Heart left ventricle (tissue), 16 donors: ENCODE results near the gene KCTD21. TPM values are rescaled to one million over a fixed set of nuclear protein-coding genes. Genes with fewer than 3 reads are reported as not detected.
A peak's percentile ranks its signal among the peaks of the same experiment; 100 is the strongest.

Experiments used
- ATAC-seq, 4 donors: fragments of 200-7000 bp; cut with Tn5 transposase; one replicate each; pipeline ENCODE4 v1.9.1; 2020 to 2022; ENCODE audit warnings: moderate library complexity in 4 of 4, mild to moderate bottlenecking in 3 of 4, moderate number of reproducible peaks in 1 of 4
- DNase-seq, 5 donors: peaks; one replicate each; pipeline ENCODE4 v3.0.0-alpha.2; 2020
- H3K27ac ChIP-seq, 12 donors: fragments of 200-600 bp; sonication (generic) in 4 of 12; one replicate each; pipeline versions ENCODE4 v1.5.0 to v1.8.0; 2016 to 2022; ENCODE audit warnings: mild to moderate bottlenecking in 2 of 12
- H3K27me3 ChIP-seq, 9 donors: fragments of 200-600 bp; sonication (generic) in 2 of 9; one replicate each; pipeline versions ENCODE4 v1.5.1 to v1.8.0; 2016 to 2022; ENCODE audit warnings: mild to moderate bottlenecking in 3 of 9
- H3K36me3 ChIP-seq, 9 donors: fragments of 200-600 bp; sonication (generic) in 2 of 9; one replicate each; pipeline versions ENCODE4 v1.5.0 to v1.8.0; 2018 to 2022; ENCODE audit warnings: mild to moderate bottlenecking in 2 of 9
- H3K4me1 ChIP-seq, 12 donors: fragments of 200-600 bp; sonication (generic) in 4 of 12; one replicate each; pipeline versions ENCODE4 v1.5.0 to v1.8.0; 2016 to 2022; ENCODE audit warnings: mild to moderate bottlenecking in 3 of 12
- H3K4me3 ChIP-seq, 12 donors: fragments of 200-600 bp; sonication (generic) in 4 of 12; one replicate each; pipeline versions ENCODE4 v1.5.0 to v1.8.0; 2017 to 2022; ENCODE audit warnings: mild to moderate bottlenecking in 9 of 12, moderate library complexity in 4 of 12
- H3K9me3 ChIP-seq, 12 donors: fragments of 200-600 bp; sonication (generic) in 4 of 12; one replicate each; pipeline versions ENCODE4 v1.5.0 to v1.8.0; 2016 to 2022; ENCODE audit warnings: mild to moderate bottlenecking in 1 of 12
- POLR2A ChIP-seq, 2 donors: fragments of 450-650 bp; IDR thresholded peaks; one replicate each; pipeline ENCODE4 v1.6.1; 2017; ENCODE audit warnings: antibody characterized with exemption in 2 of 2, mild to moderate bottlenecking in 2 of 2, moderate library complexity in 2 of 2
- WGBS, 4 donors: extraction: QIAGEN DNeasy Blood & Tissue Kit in 2 of 4; methylation state at CpG; one replicate each; pipeline versions ENCODE4 v1.1.5 to v1.1.7; 2013 to 2018; 5-methylcytosine and 5-hydroxymethylcytosine counted together
- intact Hi-C, 10 donors: fragments of 100-400 bp; cut with DNase I; formaldehyde crosslinking; loops; one replicate each; pipeline versions ENCODE4 v1.11.1 to v1.14.2; 2022
- polyA plus RNA-seq, 2 donors: library from polyadenylated mRNA; stranded (reverse); fragments of 200-250 nt; gene quantifications; one replicate each; pipeline ENCODE4 v1.2.3, GENCODE V29; 2013
- total RNA-seq, 9 donors: library from RNA; depleted of rRNA in 2 of 9; stranded (reverse); fragments of >200 nt in 2 of 9; fragmentation: NEBNext Ultra II Directional in 3 of 9; extraction: Animal tissue kit (Norgen Biotek cat#: 25700) in 3 of 9; gene quantifications; one replicate each; pipeline versions ENCODE4 v1.1.0 to v1.2.4, GENCODE V29; 2016 to 2023
- TF ChIP-seq, protein P1 (sequence below), 12 donors: fragments of 200-600 bp; sonication (generic) in 4 of 12; IDR thresholded peaks; one replicate each; pipeline versions ENCODE4 v1.5.0 to v1.8.0; 2018 to 2022; ENCODE audit warnings: antibody characterized with exemption in 12 of 12, mild to moderate bottlenecking in 5 of 12
- donor health status: ischemic (EF 13 %, LVEDD 7.1; RV severe dilation, severe dysfunction).
- donor health status: healthy with polysubstance abuse.
- donor health status: DM: no; HTN: yes; CAD: no.
- donor health status: DM: no; HTN: no; CAD: no.
- donor health status: ischemic (EF 25% LVEDD 6.9; RV normal size, moderate dysfunction).
- donor health status: ischemic (EF 25% LVEDD 5.7; RV mildly dilated, moderate dysfunction).
- donor health status: healthy.
- donor health status: DM: yes; HTN: yes; CAD: no.
- donor health status: ischemic (EF 35%, LVEDD 5.7; RV mildly dilated, moderate dysfunction).
- donor health status: nonischemic (EF 11% LVEDD 7.7; RV severe dilation, severe dysfunction).
- donor health status: DM: yes; HTN: yes; CAD: no.
- donor health status: PGD.
- donor health status: ischemic (EF 29% LVEDD 5.4; RV normal size, mild dysfunction).
- donor health status: nonischemic (EF 23%, LVEDD 6.1; RV moderate dilation, normal function).

Gene KCTD21
- total and polyA plus RNA-seq, 11 donors = 3.4 to 10.9 (median 7.2) TPM

DNA sequence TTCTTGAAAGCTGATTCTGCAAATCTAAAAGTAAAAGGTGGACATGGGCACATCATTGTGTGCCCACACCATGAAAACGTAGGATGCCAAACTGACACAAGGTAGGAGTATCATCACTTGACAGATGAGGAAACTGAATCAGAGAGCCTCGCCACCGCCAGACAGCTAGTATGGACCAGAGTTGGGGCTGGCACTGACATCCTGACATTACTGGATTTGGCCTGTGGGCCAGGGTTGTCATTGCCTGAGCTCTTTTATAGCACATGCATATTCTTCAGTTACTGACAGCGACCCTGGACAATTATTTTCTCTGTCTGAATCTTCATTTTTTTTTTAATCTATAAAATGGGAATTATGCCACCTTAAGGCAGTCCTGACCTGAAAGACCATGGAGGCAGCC lies 16.8 kb upstream of the KCTD21 start:
- intact Hi-C loops = no loop called here
- H3K36me3 ChIP-seq = peaks cover 0 to 78% (median 39%) of the 10 kb centered on the region in 9 donors

DNA sequence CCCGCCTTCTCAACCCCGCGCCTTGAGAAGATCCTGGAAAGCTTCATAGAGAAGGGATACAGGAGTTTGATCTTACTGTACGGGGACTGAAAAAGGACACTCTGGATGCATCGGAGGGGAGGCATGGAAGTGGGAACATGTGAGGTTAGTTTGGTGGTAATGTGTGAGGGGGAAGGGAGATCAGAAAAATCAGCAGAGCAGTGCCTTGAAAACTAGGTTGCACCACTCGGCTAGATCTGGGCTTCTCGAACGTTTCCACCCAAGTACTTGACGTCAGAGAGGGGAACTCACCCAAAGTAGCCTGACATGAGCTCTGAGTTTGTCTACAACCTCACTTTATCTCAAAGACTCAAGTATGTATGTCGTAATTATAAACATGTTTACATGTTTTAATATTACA lies 14.8 kb upstream of the KCTD21 start:
- ATAC-seq (no peak), DNase-seq (no peak)
- H3K27me3 ChIP-seq = no peaks in the 10 kb centered on the region
- H3K27ac ChIP-seq = peak overlapping the region in 1 of 12 donors; percentile 33
- peaks cover 0 to 14% (median 0%) of the 10 kb centered on the region in 12 donors for H3K4me1 ChIP-seq
- intact Hi-C loops = no loop called here
- peak overlapping the region in 1 of 12 donors; percentile 16 for H3K4me3 ChIP-seq
- no peaks in the 10 kb centered on the region for H3K9me3 ChIP-seq
- WGBS, 4 donors = 88 to 94% (median 90%) methylated on average over 10 of the region's 10 CpGs
- H3K36me3 ChIP-seq = peaks cover 0 to 72% (median 28%) of the 10 kb centered on the region in 9 donors
- TF ChIP-seq, protein P1, sequence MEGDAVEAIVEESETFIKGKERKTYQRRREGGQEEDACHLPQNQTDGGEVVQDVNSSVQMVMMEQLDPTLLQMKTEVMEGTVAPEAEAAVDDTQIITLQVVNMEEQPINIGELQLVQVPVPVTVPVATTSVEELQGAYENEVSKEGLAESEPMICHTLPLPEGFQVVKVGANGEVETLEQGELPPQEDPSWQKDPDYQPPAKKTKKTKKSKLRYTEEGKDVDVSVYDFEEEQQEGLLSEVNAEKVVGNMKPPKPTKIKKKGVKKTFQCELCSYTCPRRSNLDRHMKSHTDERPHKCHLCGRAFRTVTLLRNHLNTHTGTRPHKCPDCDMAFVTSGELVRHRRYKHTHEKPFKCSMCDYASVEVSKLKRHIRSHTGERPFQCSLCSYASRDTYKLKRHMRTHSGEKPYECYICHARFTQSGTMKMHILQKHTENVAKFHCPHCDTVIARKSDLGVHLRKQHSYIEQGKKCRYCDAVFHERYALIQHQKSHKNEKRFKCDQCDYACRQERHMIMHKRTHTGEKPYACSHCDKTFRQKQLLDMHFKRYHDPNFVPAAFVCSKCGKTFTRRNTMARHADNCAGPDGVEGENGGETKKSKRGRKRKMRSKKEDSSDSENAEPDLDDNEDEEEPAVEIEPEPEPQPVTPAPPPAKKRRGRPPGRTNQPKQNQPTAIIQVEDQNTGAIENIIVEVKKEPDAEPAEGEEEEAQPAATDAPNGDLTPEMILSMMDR (IDR thresholded peaks at IDR 0.05) = no peak
- TF ChIP-seq POLR2A (IDR thresholded peaks at IDR 0.05) = no peak

More for the DNA sequence above, 16.8 kb upstream of the KCTD21 start:
- WGBS, 4 donors = 95 to 99% (median 97%) methylated on average over 4 of the region's 4 CpGs
- no peak for ATAC-seq
- no peaks in the 10 kb centered on the region for H3K27me3 ChIP-seq
- peaks cover 0 to 14% (median 0%) of the 10 kb centered on the region in 12 donors for H3K4me1 ChIP-seq
- H3K4me3 ChIP-seq = no peak overlapping the region
- H3K9me3 ChIP-seq = no peaks in the 10 kb centered on the region
- no peak for DNase-seq
- TF ChIP-seq, protein P1 (IDR thresholded peaks at IDR 0.05) = no peak
- no peak for TF ChIP-seq POLR2A (IDR thresholded peaks at IDR 0.05)
- no peak overlapping the region for H3K27ac ChIP-seq

DNA sequence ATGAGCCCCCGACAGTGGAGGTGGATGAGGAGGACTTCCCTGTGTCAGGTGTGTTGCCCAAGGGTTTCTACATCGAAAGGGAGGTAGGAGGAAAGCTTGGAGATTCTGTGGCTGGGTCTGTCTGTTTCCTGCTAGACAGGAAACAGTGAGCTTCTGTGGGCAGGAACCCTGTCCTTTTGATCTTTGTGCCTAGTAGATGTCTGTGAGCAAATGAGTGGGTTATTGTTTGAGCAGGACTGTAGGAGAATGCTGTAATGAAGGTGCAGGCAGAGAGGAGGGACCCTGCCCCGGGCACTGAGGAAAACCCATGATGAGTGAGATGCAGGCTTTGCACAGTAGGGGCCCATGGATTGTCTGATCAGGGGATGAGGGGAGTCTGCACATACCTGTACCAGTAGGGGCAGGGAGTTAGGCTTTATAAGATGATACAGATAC lies 14.3 kb upstream of the KCTD21 start:
- intact Hi-C loops = no loop called here
- peaks cover 0 to 73% (median 27%) of the 10 kb centered on the region in 9 donors for H3K36me3 ChIP-seq
- 61 to 74% (median 68%) methylated on average over 3 of the region's 3 CpGs for WGBS, 4 donors
- ATAC-seq (no peak), DNase-seq (no peak)
- H3K4me3 ChIP-seq = peak overlapping the region in 1 of 12 donors; percentile 16
- no peaks in the 10 kb centered on the region for H3K27me3 ChIP-seq
- peaks cover 0 to 12% (median 0%) of the 10 kb centered on the region in 12 donors for H3K4me1 ChIP-seq
- no peaks in the 10 kb centered on the region for H3K9me3 ChIP-seq
- peak overlapping the region in 1 of 12 donors; percentile 33 for H3K27ac ChIP-seq
- TF ChIP-seq, protein P1 (IDR thresholded peaks at IDR 0.05) = no peak
- no peak for TF ChIP-seq POLR2A (IDR thresholded peaks at IDR 0.05)

DNA sequence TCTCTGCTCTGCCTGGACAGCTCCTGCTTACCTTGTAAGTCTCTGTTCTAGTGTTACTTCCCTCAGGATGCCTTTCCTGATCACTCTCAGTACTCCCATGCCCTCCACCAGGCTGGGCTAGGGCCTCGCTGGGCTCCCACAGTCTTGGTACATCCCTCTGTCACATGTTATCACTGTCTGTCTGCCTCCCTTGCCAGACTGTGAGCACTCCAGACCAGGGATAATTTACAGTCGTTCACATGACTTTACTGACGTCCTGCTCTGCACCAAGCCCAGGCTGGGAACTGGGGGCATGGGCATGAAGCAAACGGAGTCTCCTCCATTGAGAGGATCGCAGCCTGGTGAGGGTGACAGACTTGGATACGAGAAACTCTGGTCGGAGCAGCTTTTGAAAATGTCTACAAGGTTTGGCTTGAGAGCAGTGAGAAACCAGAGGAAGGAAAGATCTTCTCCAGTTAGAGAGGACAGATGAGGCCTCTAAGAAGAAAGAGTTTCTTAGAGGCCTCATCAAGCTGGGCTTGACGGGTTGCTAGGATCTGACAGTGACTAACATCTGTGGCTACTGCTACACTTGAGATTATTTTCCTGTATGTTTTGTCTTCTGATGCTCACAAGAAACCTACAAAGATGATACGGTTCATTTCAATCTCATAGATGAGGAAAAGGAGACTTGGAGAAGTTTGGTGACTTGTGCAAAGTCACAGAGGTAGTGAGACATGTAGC lies 12.8 kb upstream of the KCTD21 start:
- no peak for TF ChIP-seq POLR2A (IDR thresholded peaks at IDR 0.05)
- TF ChIP-seq, protein P1 (IDR thresholded peaks at IDR 0.05) = no peak
- peak overlapping the region in 2 of 12 donors; percentile 9 to 24 for H3K27ac ChIP-seq
- H3K27me3 ChIP-seq = no peaks in the 10 kb centered on the region
- H3K4me1 ChIP-seq = peaks cover 0 to 12% (median 0%) of the 10 kb centered on the region in 12 donors
- ATAC-seq (peak; percentile 70 to 89 (median 74)), DNase-seq (no peak)
- no peaks in the 10 kb centered on the region for H3K9me3 ChIP-seq
- H3K36me3 ChIP-seq = peaks cover 0 to 62% (median 29%) of the 10 kb centered on the region in 9 donors
- intact Hi-C loops = no loop called here
- H3K4me3 ChIP-seq = no peak overlapping the region
- 72 to 79% (median 75%) methylated on average over 9 of the region's 9 CpGs for WGBS, 4 donors
